Liver (tissue), 9 donors: ENCODE measurements around the gene TESPA1. TPM values are rescaled to one million over a fixed set of nuclear protein-coding genes. Genes with fewer than 3 reads are reported as not detected.
A peak's percentile ranks its signal among the peaks of the same experiment; 100 is the strongest.

ENCODE experiments used
- DNase-seq: peaks from one replicate; pipeline ENCODE4 v3.0.0-alpha.2; 2017; ENCODE audit warnings: low spot score
- H3K27ac ChIP-seq, 2 donors: one replicate each; pipeline ENCODE4 v1.7.0; 2013; ENCODE audit warnings: inconsistent platforms in 2 of 2, low read length in 2 of 2, control low read depth in 1 of 2, low read depth in 1 of 2, mild to moderate bottlenecking in 1 of 2
- H3K27me3 ChIP-seq, 4 donors: one replicate each; pipeline versions ENCODE4 v1.6.1 to v1.7.0; 2013; ENCODE audit warnings: low read length in 3 of 4, inconsistent platforms in 1 of 4, mild to moderate bottlenecking in 1 of 4, moderate library complexity in 1 of 4; ENCODE audit not compliant: control insufficient read depth in 4 of 4, insufficient read depth in 4 of 4
- H3K36me3 ChIP-seq, 4 donors: one replicate each; pipeline versions ENCODE4 v1.6.1 to v1.7.0; 2013; ENCODE audit warnings: low read length in 3 of 4, mild to moderate bottlenecking in 3 of 4, low read depth in 1 of 4, moderate library complexity in 1 of 4; ENCODE audit not compliant: control insufficient read depth in 4 of 4, insufficient read depth in 3 of 4
- H3K4me1 ChIP-seq, 4 donors: one replicate each; pipeline versions ENCODE4 v1.6.1 to v1.7.0; 2013; ENCODE audit warnings: low read length in 3 of 4, mild to moderate bottlenecking in 3 of 4, moderate library complexity in 1 of 4; ENCODE audit not compliant: control insufficient read depth in 4 of 4, insufficient read depth in 4 of 4
- H3K4me3 ChIP-seq, 3 donors: one replicate each; pipeline versions ENCODE4 v1.6.1 to v1.7.0; 2013; ENCODE audit warnings: low read length in 3 of 3, control low read depth in 1 of 3, low read depth in 1 of 3, mild to moderate bottlenecking in 1 of 3
- H3K9ac ChIP-seq, 2 donors: one replicate each; pipeline ENCODE4 v1.7.0; 2013; ENCODE audit warnings: low read length in 2 of 2, mild to moderate bottlenecking in 2 of 2, moderate library complexity in 2 of 2, control low read depth in 1 of 2, low read depth in 1 of 2
- H3K9me3 ChIP-seq, 4 donors: one replicate each; pipeline versions ENCODE4 v1.6.1 to v1.7.0; 2013; ENCODE audit warnings: low read length in 3 of 4; ENCODE audit not compliant: control insufficient read depth in 4 of 4
- ATF3 ChIP-seq: IDR thresholded peaks from 2 replicates; pipeline ENCODE4 v1.6.1; 2016; ENCODE audit warnings: antibody characterized with exemption
- CTCF ChIP-seq: fragments of 150-350 bp; IDR thresholded peaks from 2 replicates; pipeline ENCODE4 v1.5.1; 2017; ENCODE audit warnings: improper control_type of control experiment, low read depth, low read length; ENCODE audit not compliant: missing input control
- HNF4A ChIP-seq, 2 donors: conservative IDR thresholded peaks; 2 replicates each; pipeline ENCODE4 v1.6.1; 2016; ENCODE audit warnings: antibody characterized with exemption in 2 of 2, mild to moderate bottlenecking in 2 of 2
- RAD21 ChIP-seq, 2 donors: IDR thresholded peaks; 2 replicates each; pipeline ENCODE4 v1.6.1; 2016; ENCODE audit warnings: antibody characterized with exemption in 2 of 2, mild to moderate bottlenecking in 2 of 2
- REST ChIP-seq: IDR thresholded peaks from 2 replicates; pipeline ENCODE4 v1.6.1; 2016; ENCODE audit warnings: antibody characterized with exemption, mild to moderate bottlenecking
- RXRA ChIP-seq, 2 donors: IDR thresholded peaks; 2 replicates each; pipeline ENCODE4 v1.6.1; 2017 to 2018; ENCODE audit warnings: antibody characterized with exemption in 2 of 2, mild to moderate bottlenecking in 1 of 2
- TAF1 ChIP-seq: conservative IDR thresholded peaks from 2 replicates; pipeline ENCODE4 v1.6.1; 2016; ENCODE audit warnings: antibody characterized with exemption, mild to moderate bottlenecking
- ZBTB33 ChIP-seq: IDR thresholded peaks from 2 replicates; pipeline ENCODE4 v1.6.1; 2016; ENCODE audit warnings: antibody characterized with exemption
- WGBS: extraction: QIAGEN DNeasy Blood & Tissue Kit; methylation state at CpG from one replicate; pipeline ENCODE4 v1.1.7; 2013; 5-methylcytosine and 5-hydroxymethylcytosine counted together
- polyA plus RNA-seq, 2 donors: library from polyadenylated mRNA; stranded (reverse) in 1 of 2; unstranded in 1 of 2; fragments of 200-250 nt in 1 of 2; fragments of >200 nt in 1 of 2; fragmentation: Nextera tagmentation in 1 of 2; extraction: Ambion mirVana in 1 of 2; gene quantifications; one replicate each; pipeline versions ENCODE4 v1.2.1 to v1.2.3, GENCODE V29; 2013 to 2015
- total RNA-seq, 2 donors: library from RNA; depleted of rRNA; stranded (reverse); fragments of >200 nt; gene quantifications; one replicate each; pipeline ENCODE4 v1.2.3, GENCODE V29; 2014
- donor health status: healthy.
- donor health status: healthy.
- donor health status: healthy.
- donor health status: healthy.
- donor health status: healthy.

TESPA1 gene
- total and polyA plus RNA-seq, 4 donors: 0.10 to 3.2 (median 0.42) TPM

GRCh38 chr12:54996205-54996604 lies 11.6 kb upstream of the TESPA1 start:
- TF ChIP-seq HNF4A (conservative IDR thresholded peaks at IDR 0.05): no peak
- TF ChIP-seq ATF3: no peak
- TF ChIP-seq RXRA (IDR thresholded peaks at IDR 0.05): no peak
- no peak for TF ChIP-seq CTCF
- no peak for TF ChIP-seq ZBTB33
- TF ChIP-seq TAF1: no peak
- Histone ChIP-seq H3K4me1 (no peaks in the 10 kb centered on the region), H3K27me3 (peaks cover 0 to 4% (median 2%) of the 10 kb centered on the region in 4 donors), H3K9me3 (no peaks in the 10 kb centered on the region), H3K9ac (no peak overlapping the region), H3K4me3 (no peak overlapping the region), H3K27ac (no peak overlapping the region), H3K36me3 (no peaks in the 10 kb centered on the region)
- 46% methylated on average over 5 of the region's 5 CpGs for whole genome bisulfite sequencing
- no peak for DNase-seq

GRCh38 chr12:54993181-54993835 lies 8.7 kb upstream of the TESPA1 start:
- no peaks in the 10 kb centered on the region for H3K4me1 ChIP-seq
- H3K4me3 ChIP-seq: no peak overlapping the region
- no peaks in the 10 kb centered on the region for H3K9me3 ChIP-seq
- peak; percentile 90 for TF ChIP-seq CTCF
- TF ChIP-seq RAD21 (IDR thresholded peaks at IDR 0.05): peak; percentile 88 to 94
- no peak for TF ChIP-seq REST
- 25% methylated on average over 12 of the region's 12 CpGs for WGBS
- peak; percentile 50 for DNase-seq
- H3K27me3 ChIP-seq: peaks cover 0 to 2% (median 0%) of the 10 kb centered on the region in 4 donors
- H3K9ac ChIP-seq: no peak overlapping the region
- H3K27ac ChIP-seq: no peak overlapping the region
- H3K36me3 ChIP-seq: no peaks in the 10 kb centered on the region
